GM04504 (cell line): ENCODE measurements around the gene RUNX2.

Experiments used
- DNase-seq: peaks from one replicate; pipeline ENCODE4 v3.0.0-alpha.2; 2012; ENCODE audit warnings: low read depth

The RUNX2 gene

DNA sequence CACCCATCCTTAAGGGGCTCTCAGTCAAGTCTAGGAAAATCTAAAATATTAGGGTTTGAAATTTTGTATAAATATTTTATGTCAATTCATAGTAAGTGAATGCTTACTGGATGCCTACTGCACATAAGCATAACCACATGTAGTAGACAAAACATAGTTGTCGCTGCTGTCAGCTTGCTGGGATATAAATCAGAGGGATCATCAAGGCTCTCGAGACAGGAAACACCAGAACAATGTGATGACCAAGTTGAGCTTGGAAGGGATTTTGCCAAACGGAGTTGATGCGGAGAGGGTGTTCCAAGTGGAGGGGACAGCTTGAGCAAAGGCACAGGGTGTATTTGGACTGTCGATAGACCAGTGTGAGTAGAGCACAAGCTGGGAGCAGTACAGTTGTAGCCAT lies 155.4 kb downstream of the RUNX2 start:
- DNase-seq: no peak

DNA sequence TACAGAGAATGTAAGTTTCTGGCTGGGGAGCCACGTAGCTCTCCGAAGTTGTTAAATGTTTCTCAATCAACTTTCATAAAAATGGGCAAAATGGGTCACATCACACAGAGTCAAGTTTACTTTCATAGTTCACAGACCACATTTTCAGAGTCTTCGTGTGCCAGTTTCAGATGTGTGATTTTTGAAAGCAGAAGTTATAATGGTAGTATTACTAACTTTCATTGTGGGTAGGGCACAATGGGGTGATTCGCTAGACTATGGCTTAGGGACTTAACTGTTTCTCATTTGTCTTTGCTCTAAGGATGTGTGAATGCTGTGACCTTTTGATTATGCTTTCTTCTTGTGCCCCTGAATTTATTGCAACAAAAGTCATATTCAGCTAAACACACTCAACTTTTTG lies 158.6 kb downstream of the RUNX2 start:
- DNase-seq: no peak

GRCh38 chr6:45487645-45488044 lies 159.5 kb downstream of the RUNX2 start:
- DNase-seq: no peak

DNA sequence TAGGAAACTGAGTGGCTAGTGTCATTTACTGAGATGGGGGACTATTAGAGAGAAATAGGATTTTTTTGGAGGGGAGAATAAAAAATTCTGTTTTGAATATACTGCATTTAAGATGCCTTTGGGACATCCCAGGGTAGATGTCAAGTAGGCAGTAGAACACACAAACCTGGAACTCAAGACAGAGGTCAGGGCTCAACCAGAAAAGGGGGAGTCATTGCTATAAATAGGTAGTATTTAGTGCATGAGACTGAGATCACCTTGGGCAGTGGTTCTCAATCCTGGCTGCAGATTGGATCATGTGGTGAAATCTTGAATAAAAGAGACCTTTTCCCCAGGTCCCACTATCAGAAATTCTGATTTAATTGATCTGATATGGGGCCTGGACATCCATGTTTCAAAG lies 160.1 kb downstream of the RUNX2 start:
- no peak for DNase-seq

GRCh38 chr6:45488889-45489288 lies 160.8 kb downstream of the RUNX2 start:
- no peak for DNase-seq

DNA sequence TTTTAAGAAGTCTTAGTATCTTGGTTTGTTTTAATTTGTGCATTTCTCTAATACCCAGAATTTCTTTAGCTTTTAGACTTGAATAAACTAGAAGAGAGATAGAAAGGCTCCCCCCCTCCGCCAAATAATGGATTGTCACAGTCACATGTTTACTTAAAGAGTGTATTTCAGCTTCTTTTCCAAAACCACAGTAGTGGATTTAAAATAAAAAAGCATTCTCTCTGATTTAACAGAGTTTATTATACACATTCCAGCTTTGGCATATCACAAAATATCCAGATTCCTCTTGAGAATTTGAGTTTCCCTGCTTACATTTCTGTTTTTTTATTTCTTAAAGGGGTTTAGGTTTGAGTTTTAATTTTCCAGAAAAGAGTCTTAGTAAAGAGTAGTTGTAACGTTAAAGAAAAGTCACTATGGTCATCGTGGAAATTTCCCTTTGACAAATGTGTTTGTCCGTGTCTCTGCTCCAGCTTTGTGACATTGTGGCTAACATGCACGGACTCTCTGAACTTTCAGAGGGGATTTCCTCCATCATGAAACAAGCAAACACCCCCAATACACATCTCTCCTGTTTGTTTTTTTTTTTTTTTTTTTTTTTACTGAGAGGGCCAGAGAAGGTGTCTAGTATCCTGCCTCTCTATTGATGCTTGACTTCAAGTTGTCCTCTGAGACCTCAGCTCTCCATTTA lies 163.1 kb downstream of the RUNX2 start:
- DNase-seq: no peak

DNA sequence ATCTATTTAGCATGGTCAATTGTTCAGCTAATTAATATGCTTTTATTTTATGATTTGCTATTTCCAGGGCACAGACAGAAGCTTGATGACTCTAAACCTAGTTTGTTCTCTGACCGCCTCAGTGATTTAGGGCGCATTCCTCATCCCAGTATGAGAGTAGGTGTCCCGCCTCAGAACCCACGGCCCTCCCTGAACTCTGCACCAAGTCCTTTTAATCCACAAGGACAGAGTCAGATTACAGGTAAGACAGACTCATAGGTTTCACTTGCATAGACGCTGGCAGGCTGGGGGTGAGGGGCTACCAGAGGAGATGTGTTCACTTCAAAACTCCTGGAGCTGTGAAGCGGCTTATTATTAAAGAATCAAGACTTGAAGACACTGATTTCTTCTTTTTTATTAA lies 163.7 kb downstream of the RUNX2 start:
- no peak for DNase-seq

DNA sequence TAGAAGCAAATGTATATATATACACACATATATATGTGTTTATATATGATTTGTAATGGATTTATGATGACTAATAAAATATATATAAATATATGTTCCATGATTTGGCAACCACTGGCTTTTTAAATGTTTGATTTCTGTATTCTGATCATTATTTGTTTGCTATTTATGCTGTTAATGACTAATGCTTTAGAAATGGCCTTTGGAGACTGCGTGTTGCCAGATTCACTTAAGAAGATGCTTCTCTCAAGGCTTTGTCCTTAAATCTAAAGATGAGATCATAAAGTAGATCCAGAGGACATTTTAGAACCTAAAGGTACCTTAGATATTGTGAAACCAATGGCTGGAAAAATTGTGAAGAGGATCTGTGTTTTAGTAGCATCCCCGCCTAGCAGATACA lies 165.6 kb downstream of the RUNX2 start:
- DNase-seq: no peak

GRCh38 chr6:45494416-45495135 lies 166.4 kb downstream of the RUNX2 start:
- no peak for DNase-seq

DNA sequence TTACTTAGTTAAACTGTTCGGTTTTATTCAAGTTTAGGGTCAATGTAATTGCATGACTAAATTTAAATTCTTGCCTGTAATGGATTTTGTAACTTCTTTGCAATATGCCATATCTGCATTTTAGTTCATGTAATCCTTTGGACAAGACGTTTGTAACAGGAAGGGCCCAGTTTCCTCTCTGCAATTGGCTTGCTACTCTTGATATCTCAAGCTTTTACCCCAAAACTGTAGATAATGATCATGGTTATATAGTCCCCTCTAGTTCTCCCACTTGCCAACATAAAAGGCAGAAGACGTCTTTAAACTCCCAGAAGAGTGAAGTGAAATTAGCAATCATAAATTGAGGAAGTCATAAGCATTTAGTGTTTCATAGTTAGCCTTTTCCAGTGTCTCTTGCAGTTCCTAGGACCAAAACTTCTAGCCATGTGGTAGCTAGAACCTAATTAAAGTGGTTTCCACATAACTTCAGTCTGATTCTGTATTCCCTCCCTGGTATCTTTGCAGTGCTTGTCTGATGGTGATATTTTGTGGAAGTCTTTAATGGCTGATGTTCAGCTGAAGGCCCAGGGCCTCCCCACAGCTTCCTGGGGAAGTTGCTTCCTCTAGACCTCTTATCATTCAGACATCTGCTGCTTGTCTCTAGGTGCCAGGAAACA lies 167.4 kb downstream of the RUNX2 start:
- DNase-seq: no peak

GRCh38 chr6:45496085-45496433 lies 167.9 kb downstream of the RUNX2 start:
- no peak for DNase-seq

DNA sequence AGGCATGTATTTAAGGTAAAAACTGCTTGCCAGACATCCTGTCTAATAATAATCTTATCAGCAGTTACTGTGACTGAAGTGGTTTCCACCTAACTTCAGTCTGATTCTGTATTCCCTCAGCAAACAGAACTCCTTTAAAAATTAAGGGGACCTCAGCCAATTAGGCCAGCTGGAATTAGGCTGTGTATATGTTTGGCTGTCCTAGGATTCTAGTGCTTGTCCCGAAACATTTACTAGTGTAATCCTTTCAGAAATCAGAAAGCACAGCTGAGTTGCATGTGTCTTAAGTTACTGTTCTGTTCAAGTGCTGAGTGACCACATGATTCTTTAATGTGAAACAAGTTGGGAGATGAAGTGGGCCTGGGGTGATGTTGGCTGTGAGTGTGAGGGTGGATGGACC lies 170.5 kb downstream of the RUNX2 start:
- DNase-seq: no peak

- no peak for DNase-seq
Measured at GRCh38 chr6:45500924-45501816, 173.0 kb downstream of the RUNX2 start.

GRCh38 chr6:45502456-45502855 lies 174.3 kb downstream of the RUNX2 start:
- no peak for DNase-seq

DNA sequence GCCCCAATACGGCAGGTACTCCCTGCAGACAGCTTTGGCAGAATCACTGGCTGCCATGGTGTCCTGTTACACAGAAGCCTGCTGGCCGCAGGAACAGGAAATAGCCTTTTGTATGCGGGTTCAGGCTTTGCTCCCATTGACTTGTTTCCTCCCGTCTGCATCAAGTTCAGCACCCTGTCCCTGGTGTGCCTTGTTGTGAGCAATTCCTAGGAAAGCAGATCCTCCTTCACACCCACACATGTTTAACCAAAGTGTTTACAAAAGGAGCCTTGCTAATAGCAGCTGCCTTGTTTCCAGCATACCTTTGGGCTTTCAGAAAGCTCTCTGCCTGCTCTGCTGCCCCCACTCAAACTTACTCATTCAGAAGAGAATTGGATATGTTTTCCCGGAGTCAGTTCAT lies 176.8 kb downstream of the RUNX2 start:
- DNase-seq: no peak

DNA sequence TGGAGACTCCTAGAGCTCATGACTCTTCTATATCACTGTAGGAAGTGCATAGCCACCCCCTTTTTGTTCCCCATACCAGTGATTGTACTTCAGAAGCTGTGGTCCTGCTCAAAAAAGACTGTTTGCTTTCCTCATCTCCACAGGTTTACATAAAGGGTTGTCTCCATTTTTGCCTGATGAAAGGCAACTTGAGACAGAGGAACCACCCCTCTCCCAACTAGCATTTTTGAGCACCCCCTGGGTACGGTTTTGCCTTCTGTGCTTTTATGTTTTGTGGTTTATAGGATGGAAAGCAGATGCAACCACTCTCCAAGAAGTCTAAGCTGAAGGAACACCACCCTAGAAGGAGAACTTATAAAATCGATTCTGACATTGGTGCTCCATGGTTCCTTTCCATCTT lies 177.3 kb downstream of the RUNX2 start:
- DNase-seq: no peak

DNA sequence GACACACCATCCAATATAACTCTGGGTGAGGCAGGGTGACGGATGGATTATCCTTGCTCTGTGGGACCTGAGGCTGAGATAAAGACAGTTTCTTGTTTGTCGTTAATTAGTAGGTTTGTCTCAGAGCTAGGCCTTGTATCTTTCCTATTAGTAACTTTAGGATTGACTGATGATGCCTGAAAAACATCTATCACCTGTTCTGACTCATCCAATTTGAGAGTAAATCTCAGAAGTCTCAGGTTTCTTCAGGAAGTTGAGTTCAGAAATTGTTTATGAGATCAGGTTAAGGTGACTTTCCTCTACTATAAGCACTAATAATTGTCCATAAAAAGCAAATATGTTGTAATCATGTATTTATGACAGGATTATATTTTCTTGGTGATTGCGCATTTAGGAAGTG lies 179.1 kb downstream of the RUNX2 start:
- DNase-seq: no peak

- no peak for DNase-seq
Measured at GRCh38 chr6:45509426-45509825, 181.3 kb downstream of the RUNX2 start.

GRCh38 chr6:45512717-45513116 lies 184.6 kb downstream of the RUNX2 start:
- DNase-seq: no peak

- no peak for DNase-seq
Measured at GRCh38 chr6:45513213-45513618, 185.1 kb downstream of the RUNX2 start.

- no peak for DNase-seq
Measured at GRCh38 chr6:45513843-45514242, 185.7 kb downstream of the RUNX2 start.

DNA sequence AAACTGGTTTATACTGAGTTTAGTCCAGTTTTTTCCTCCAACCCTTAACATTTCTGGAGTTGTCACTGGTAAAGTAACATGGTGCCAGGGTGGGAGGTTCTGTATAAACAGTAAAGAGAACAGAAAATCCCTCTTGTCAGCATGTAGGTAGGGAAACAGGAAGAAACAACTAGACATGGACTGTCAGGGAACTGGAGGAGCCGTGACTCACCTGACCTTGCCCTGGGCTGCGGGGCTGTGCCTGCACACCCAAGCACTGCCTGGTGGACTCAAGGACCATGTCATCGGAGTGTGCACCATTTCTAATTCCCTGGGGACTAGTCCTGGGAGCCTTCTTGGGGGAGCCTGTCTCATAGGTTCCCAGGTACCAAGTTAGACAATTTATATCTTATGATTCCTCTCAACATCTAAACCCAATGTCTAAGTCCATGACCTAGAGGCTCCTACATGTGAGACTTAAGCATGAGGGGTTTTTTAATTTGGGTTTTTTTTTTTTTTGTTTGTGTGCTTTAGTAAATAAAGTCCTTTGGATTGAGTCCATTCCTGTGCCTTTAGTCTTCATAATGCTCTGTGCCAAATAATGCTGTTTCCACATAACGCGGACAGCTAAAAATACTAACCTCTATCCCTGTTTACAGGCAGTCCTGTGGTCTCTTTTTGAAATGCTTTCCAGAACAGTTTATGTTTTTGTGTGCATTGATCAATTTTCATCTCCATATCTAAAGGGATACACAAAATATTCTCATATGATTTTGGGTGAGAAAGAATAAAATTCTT lies 186.5 kb downstream of the RUNX2 start:
- DNase-seq: no peak
